Parathyroid adenoma (tissue), 2 donors: ENCODE measurements around the gene SLC22A16.
"Not testable (repeated sequence)": the region's sequence is repeated elsewhere in the genome, so short reads cannot be mapped to it uniquely, and the experiment has no call there.

Experiments
- H2AFZ ChIP-seq: fragments of 300-600 bp; sonication (generic); one replicate; pipeline ENCODE4 v1.7.0; 2017; ENCODE audit warnings: antibody characterized with exemption, mild to moderate bottlenecking
- H3K27ac ChIP-seq: fragments of 300-600 bp; sonication (generic); one replicate; pipeline ENCODE4 v1.7.0; 2017
- H3K27me3 ChIP-seq: fragments of 300-600 bp; sonication (generic); one replicate; pipeline ENCODE4 v1.7.0; 2017; ENCODE audit warnings: low read length; ENCODE audit not compliant: control insufficient read depth, insufficient read depth
- H3K36me3 ChIP-seq: fragments of 300-600 bp; sonication (generic); one replicate; pipeline ENCODE4 v1.7.0; 2017; ENCODE audit warnings: low read length; ENCODE audit not compliant: control insufficient read depth, insufficient read depth
- H3K4me1 ChIP-seq: fragments of 300-600 bp; sonication (generic); one replicate; pipeline ENCODE4 v1.7.0; 2017; ENCODE audit warnings: control low read depth
- H3K4me2 ChIP-seq: fragments of 300-600 bp; sonication (generic); one replicate; pipeline ENCODE4 v1.7.0; 2017; ENCODE audit warnings: low read length
- H3K4me3 ChIP-seq: fragments of 300-600 bp; sonication (generic); one replicate; pipeline ENCODE4 v1.7.0; 2017; ENCODE audit warnings: low read depth, low read length
- H3K79me2 ChIP-seq: fragments of 300-600 bp; sonication (generic); one replicate; pipeline ENCODE4 v1.7.0; 2017; ENCODE audit warnings: control low read depth
- H3K9ac ChIP-seq: fragments of 300-600 bp; sonication (generic); one replicate; pipeline ENCODE4 v1.7.0; 2017; ENCODE audit warnings: mild to moderate bottlenecking
- H3K9me3 ChIP-seq: fragments of 300-600 bp; sonication (generic); one replicate; pipeline ENCODE4 v1.7.0; 2017; ENCODE audit warnings: low read length; ENCODE audit not compliant: control insufficient read depth
- CTCF ChIP-seq: fragments of 300-600 bp; sonication (generic); IDR thresholded peaks from one replicate; pipeline ENCODE4 v1.7.0; 2017; ENCODE audit warnings: antibody characterized with exemption, mild to moderate bottlenecking
- donor health status: primary hyperparathyroidism.

SLC22A16 gene

GRCh38 chr6:110467566-110468140 is 8.8 kb downstream of the SLC22A16 start:
- Histone ChIP-seq H3K4me3 (no peak overlapping the region), H3K4me1 (no peaks in the 10 kb centered on the region), H3K27ac (no peak overlapping the region), H3K36me3 (no peaks in the 10 kb centered on the region), H3K79me2 (no peaks in the 10 kb centered on the region), H3K9me3 (no peaks in the 10 kb centered on the region), H3K27me3 (no peaks in the 10 kb centered on the region), H3K9ac (no peak overlapping the region), H2AFZ (no peak overlapping the region), H3K4me2 (no peak overlapping the region)
- TF ChIP-seq CTCF: no peak

GRCh38 chr6:110462884-110463481 is 13.4 kb downstream of the SLC22A16 start:
- no peak overlapping the region for H2AFZ ChIP-seq
- H3K79me2 ChIP-seq: no peaks in the 10 kb centered on the region
- H3K4me2 ChIP-seq: no peak overlapping the region
- no peak overlapping the region for H3K27ac ChIP-seq
- no peak for TF ChIP-seq CTCF
- no peak overlapping the region for H3K4me3 ChIP-seq
- no peaks in the 10 kb centered on the region for H3K9me3 ChIP-seq
- H3K36me3 ChIP-seq: no peaks in the 10 kb centered on the region
- no peaks in the 10 kb centered on the region for H3K4me1 ChIP-seq
- H3K27me3 ChIP-seq: no peaks in the 10 kb centered on the region
- H3K9ac ChIP-seq: no peak overlapping the region

- H3K4me1 ChIP-seq: no peaks in the 10 kb centered on the region
- no peak for TF ChIP-seq CTCF
- H3K9me3 ChIP-seq: no peaks in the 10 kb centered on the region
- no peak overlapping the region for H3K27ac ChIP-seq
- H3K4me2 ChIP-seq: no peak overlapping the region
- no peaks in the 10 kb centered on the region for H3K79me2 ChIP-seq
- no peaks in the 10 kb centered on the region for H3K27me3 ChIP-seq
- no peak overlapping the region for H3K4me3 ChIP-seq
- no peaks in the 10 kb centered on the region for H3K36me3 ChIP-seq
- H3K9ac ChIP-seq: no peak overlapping the region
- H2AFZ ChIP-seq: no peak overlapping the region
Observed at GRCh38 chr6:110461376-110461775, 15.0 kb downstream of the SLC22A16 start.

- Histone ChIP-seq H3K4me3 (no peak overlapping the region), H3K36me3 (no peaks in the 10 kb centered on the region), H3K4me2 (no peak overlapping the region), H3K27me3 (no peaks in the 10 kb centered on the region), H3K4me1 (no peaks in the 10 kb centered on the region), H3K27ac (no peak overlapping the region), H2AFZ (no peak overlapping the region), H3K9ac (no peak overlapping the region), H3K79me2 (no peaks in the 10 kb centered on the region), H3K9me3 (no peaks in the 10 kb centered on the region)
- TF ChIP-seq CTCF: no peak
Observed at GRCh38 chr6:110459137-110459536, 17.3 kb downstream of the SLC22A16 start.

GRCh38 chr6:110458476-110458875 is 17.9 kb downstream of the SLC22A16 start:
- no peak for TF ChIP-seq CTCF

GRCh38 chr6:110457567-110458175 is 18.7 kb downstream of the SLC22A16 start:
- not testable (repeated sequence) for H3K9me3 ChIP-seq, H3K4me2 ChIP-seq, H2AFZ ChIP-seq, H3K79me2 ChIP-seq, H3K36me3 ChIP-seq, H3K4me1 ChIP-seq, H3K4me3 ChIP-seq, H3K27ac ChIP-seq, H3K9ac ChIP-seq, H3K27me3 ChIP-seq

More at GRCh38 chr6:110458476-110458875, 17.9 kb downstream of the SLC22A16 start:
- Histone ChIP-seq H3K79me2 (no peaks in the 10 kb centered on the region), H3K4me2 (no peak overlapping the region), H2AFZ (no peak overlapping the region), H3K36me3 (no peaks in the 10 kb centered on the region), H3K9ac (no peak overlapping the region), H3K27me3 (no peaks in the 10 kb centered on the region), H3K4me1 (no peaks in the 10 kb centered on the region), H3K9me3 (no peaks in the 10 kb centered on the region), H3K27ac (no peak overlapping the region), H3K4me3 (no peak overlapping the region)
